Heart left ventricle (tissue), 16 donors: ENCODE measurements around the gene KIAA1958. TPM values are rescaled to one million over a fixed set of nuclear protein-coding genes. Genes with fewer than 3 reads are reported as not detected.

Experiments
- ATAC-seq, 4 donors: fragments of 200-7000 bp; cut with Tn5 transposase; one replicate each; pipeline ENCODE4 v1.9.1; 2020 to 2022; ENCODE audit warnings: moderate library complexity in 4 of 4, mild to moderate bottlenecking in 3 of 4, moderate number of reproducible peaks in 1 of 4
- DNase-seq, 5 donors: peaks; one replicate each; pipeline ENCODE4 v3.0.0-alpha.2; 2020
- H3K27ac ChIP-seq, 12 donors: fragments of 200-600 bp; sonication (generic) in 4 of 12; one replicate each; pipeline versions ENCODE4 v1.5.0 to v1.8.0; 2016 to 2022; ENCODE audit warnings: mild to moderate bottlenecking in 2 of 12
- H3K27me3 ChIP-seq, 9 donors: fragments of 200-600 bp; sonication (generic) in 2 of 9; one replicate each; pipeline versions ENCODE4 v1.5.1 to v1.8.0; 2016 to 2022; ENCODE audit warnings: mild to moderate bottlenecking in 3 of 9
- H3K36me3 ChIP-seq, 9 donors: fragments of 200-600 bp; sonication (generic) in 2 of 9; one replicate each; pipeline versions ENCODE4 v1.5.0 to v1.8.0; 2018 to 2022; ENCODE audit warnings: mild to moderate bottlenecking in 2 of 9
- H3K4me1 ChIP-seq, 12 donors: fragments of 200-600 bp; sonication (generic) in 4 of 12; one replicate each; pipeline versions ENCODE4 v1.5.0 to v1.8.0; 2016 to 2022; ENCODE audit warnings: mild to moderate bottlenecking in 3 of 12
- H3K4me3 ChIP-seq, 12 donors: fragments of 200-600 bp; sonication (generic) in 4 of 12; one replicate each; pipeline versions ENCODE4 v1.5.0 to v1.8.0; 2017 to 2022; ENCODE audit warnings: mild to moderate bottlenecking in 9 of 12, moderate library complexity in 4 of 12
- H3K9me3 ChIP-seq, 12 donors: fragments of 200-600 bp; sonication (generic) in 4 of 12; one replicate each; pipeline versions ENCODE4 v1.5.0 to v1.8.0; 2016 to 2022; ENCODE audit warnings: mild to moderate bottlenecking in 1 of 12
- CTCF ChIP-seq, 12 donors: fragments of 200-600 bp; sonication (generic) in 4 of 12; IDR thresholded peaks; one replicate each; pipeline versions ENCODE4 v1.5.0 to v1.8.0; 2018 to 2022; ENCODE audit warnings: antibody characterized with exemption in 12 of 12, mild to moderate bottlenecking in 5 of 12
- POLR2A ChIP-seq, 2 donors: fragments of 450-650 bp; IDR thresholded peaks; one replicate each; pipeline ENCODE4 v1.6.1; 2017; ENCODE audit warnings: antibody characterized with exemption in 2 of 2, mild to moderate bottlenecking in 2 of 2, moderate library complexity in 2 of 2
- WGBS, 4 donors: extraction: QIAGEN DNeasy Blood & Tissue Kit in 2 of 4; methylation state at CpG; one replicate each; pipeline versions ENCODE4 v1.1.5 to v1.1.7; 2013 to 2018; 5-methylcytosine and 5-hydroxymethylcytosine counted together
- intact Hi-C, 10 donors: fragments of 100-400 bp; cut with DNase I; formaldehyde crosslinking; loops; one replicate each; pipeline versions ENCODE4 v1.11.1 to v1.14.2; 2022
- polyA plus RNA-seq, 2 donors: library from polyadenylated mRNA; stranded (reverse); fragments of 200-250 nt; gene quantifications; one replicate each; pipeline ENCODE4 v1.2.3, GENCODE V29; 2013
- total RNA-seq, 9 donors: library from RNA; depleted of rRNA in 2 of 9; stranded (reverse); fragments of >200 nt in 2 of 9; fragmentation: NEBNext Ultra II Directional in 3 of 9; extraction: Animal tissue kit (Norgen Biotek cat#: 25700) in 3 of 9; gene quantifications; one replicate each; pipeline versions ENCODE4 v1.1.0 to v1.2.4, GENCODE V29; 2016 to 2023
- donor health status: ischemic (EF 13 %, LVEDD 7.1; RV severe dilation, severe dysfunction).
- donor health status: healthy with polysubstance abuse.
- donor health status: DM: no; HTN: yes; CAD: no.
- donor health status: DM: no; HTN: no; CAD: no.
- donor health status: ischemic (EF 25% LVEDD 6.9; RV normal size, moderate dysfunction).
- donor health status: ischemic (EF 25% LVEDD 5.7; RV mildly dilated, moderate dysfunction).
- donor health status: healthy.
- donor health status: DM: yes; HTN: yes; CAD: no.
- donor health status: ischemic (EF 35%, LVEDD 5.7; RV mildly dilated, moderate dysfunction).
- donor health status: nonischemic (EF 11% LVEDD 7.7; RV severe dilation, severe dysfunction).
- donor health status: DM: yes; HTN: yes; CAD: no.
- donor health status: PGD.
- donor health status: ischemic (EF 29% LVEDD 5.4; RV normal size, mild dysfunction).
- donor health status: nonischemic (EF 23%, LVEDD 6.1; RV moderate dilation, normal function).

Gene KIAA1958
- total and polyA plus RNA-seq, 11 donors, result 0.99 to 8.5 (median 5.8) TPM

- intact Hi-C loops, result no loop called here
- Histone ChIP-seq H3K9me3 (peaks cover 0 to 30% (median 14%) of the 10 kb centered on the region in 12 donors), H3K36me3 (no peaks in the 10 kb centered on the region), H3K27ac (no peak overlapping the region), H3K27me3 (no peaks in the 10 kb centered on the region), H3K4me3 (no peak overlapping the region), H3K4me1 (no peaks in the 10 kb centered on the region)
- TF ChIP-seq CTCF (IDR thresholded peaks at IDR 0.05) (no peak), POLR2A (IDR thresholded peaks at IDR 0.05) (no peak)
- no peak for DNase-seq
- ATAC-seq, result no peak
Observed at GRCh38 chr9:112677040-112677439, 190.4 kb downstream of the KIAA1958 start.

GRCh38 chr9:112680731-112681402 is 194.2 kb downstream of the KIAA1958 start:
- TF ChIP-seq CTCF (IDR thresholded peaks at IDR 0.05), result no peak
- no peak for TF ChIP-seq POLR2A (IDR thresholded peaks at IDR 0.05)
- Histone ChIP-seq H3K27ac (no peak overlapping the region), H3K4me3 (no peak overlapping the region), H3K36me3 (peaks cover 0 to 13% (median 7%) of the 10 kb centered on the region in 9 donors), H3K27me3 (no peaks in the 10 kb centered on the region), H3K9me3 (peaks cover 0 to 30% (median 14%) of the 10 kb centered on the region in 12 donors), H3K4me1 (no peaks in the 10 kb centered on the region)
- intact Hi-C loops, result no loop called here
- ATAC-seq, result no peak
- DNase-seq, result no peak
- 72 to 79% (median 75%) methylated on average over 6 of the region's 6 CpGs for WGBS, 4 donors

- ATAC-seq, result no peak
- Histone ChIP-seq H3K27me3 (no peaks in the 10 kb centered on the region), H3K4me3 (no peak overlapping the region), H3K36me3 (peaks cover 0 to 93% (median 82%) of the 10 kb centered on the region in 9 donors), H3K9me3 (no peaks in the 10 kb centered on the region), H3K4me1 (no peaks in the 10 kb centered on the region), H3K27ac (no peak overlapping the region)
- TF ChIP-seq POLR2A (IDR thresholded peaks at IDR 0.05) (no peak), CTCF (IDR thresholded peaks at IDR 0.05) (no peak)
- 86 to 89% (median 88%) methylated on average over 6 of the region's 6 CpGs for WGBS, 4 donors
- intact Hi-C loops, result no loop called here
- no peak for DNase-seq
Observed at GRCh38 chr9:112689161-112689740, 202.6 kb downstream of the KIAA1958 start.

- H3K4me3 ChIP-seq, result no peak overlapping the region
- no peak for DNase-seq
- TF ChIP-seq POLR2A (IDR thresholded peaks at IDR 0.05) (no peak), CTCF (IDR thresholded peaks at IDR 0.05) (no peak)
- no peaks in the 10 kb centered on the region for H3K27me3 ChIP-seq
- H3K36me3 ChIP-seq, result peaks cover 0 to 82% (median 66%) of the 10 kb centered on the region in 9 donors
- 74 to 87% (median 78%) methylated on average over 4 of the region's 4 CpGs for WGBS, 4 donors
- ATAC-seq, result no peak
- intact Hi-C loops, result loop anchor here in 1 of 10 donors (10.0 kb wide), 1 partner anchor 230 kb away; no protein-coding TSS in a partner anchor
- no peaks in the 10 kb centered on the region for H3K9me3 ChIP-seq
- no peak overlapping the region for H3K27ac ChIP-seq
- H3K4me1 ChIP-seq, result no peaks in the 10 kb centered on the region
Observed at GRCh38 chr9:112694706-112695555, 208.3 kb downstream of the KIAA1958 start.
